ENCODE results near the gene ADARB2.

Gene ADARB2

GRCh38 chr10:1293636-1294435 lies 443.5 kb downstream of the ADARB2 start:
- no peak for DNase-seq

GRCh38 chr10:1293157-1293556 lies 444.2 kb downstream of the ADARB2 start:
- DNase-seq = no peak

- DNase-seq = no peak
Measured at GRCh38 chr10:1292611-1293031, 444.7 kb downstream of the ADARB2 start.

- no peak for DNase-seq
Measured at GRCh38 chr10:1291178-1292090, 445.9 kb downstream of the ADARB2 start.

GRCh38 chr10:1290071-1290471 lies 447.3 kb downstream of the ADARB2 start:
- DNase-seq = no peak

- DNase-seq = no peak
Measured at GRCh38 chr10:1289591-1289990, 447.7 kb downstream of the ADARB2 start.

GRCh38 chr10:1287971-1288401 lies 449.3 kb downstream of the ADARB2 start:
- no peak for DNase-seq

GRCh38 chr10:1287487-1287886 lies 449.8 kb downstream of the ADARB2 start:
- no peak for DNase-seq

GRCh38 chr10:1284076-1284475 lies 453.2 kb downstream of the ADARB2 start:
- DNase-seq = no peak

- DNase-seq = no peak
Measured at GRCh38 chr10:1281405-1281782, 455.9 kb downstream of the ADARB2 start.

- DNase-seq = no peak
Measured at GRCh38 chr10:1280466-1281404, 456.6 kb downstream of the ADARB2 start.

- DNase-seq = no peak
Measured at GRCh38 chr10:1278306-1278705, 459.0 kb downstream of the ADARB2 start.

- DNase-seq = no peak
Measured at GRCh38 chr10:1274701-1275544, 462.4 kb downstream of the ADARB2 start.

- no peak for DNase-seq
Measured at GRCh38 chr10:1274111-1274661, 463.1 kb downstream of the ADARB2 start.

- no peak for DNase-seq
Measured at GRCh38 chr10:1273372-1274105, 463.8 kb downstream of the ADARB2 start.

- no peak for DNase-seq
Measured at GRCh38 chr10:1272777-1273161, 464.6 kb downstream of the ADARB2 start.

- no peak for DNase-seq
Measured at GRCh38 chr10:1272079-1272776, 465.1 kb downstream of the ADARB2 start.

GRCh38 chr10:1270906-1271305 lies 466.4 kb downstream of the ADARB2 start:
- DNase-seq = no peak

GRCh38 chr10:1270490-1270889 lies 466.8 kb downstream of the ADARB2 start:
- no peak for DNase-seq

- no peak for DNase-seq
Measured at GRCh38 chr10:1268831-1269230, 468.5 kb downstream of the ADARB2 start.
